Panc1 (cell line): Measurements from ENCODE around the gene MLYCD. TPM values are rescaled to one million over a fixed set of nuclear protein-coding genes. Genes with fewer than 3 reads are reported as not detected.

ENCODE experiments used
- ATAC-seq: fragments of 200-7000 bp; cut with Tn5 transposase; 2 replicates; pipeline ENCODE4 v1.9.1; 2020; ENCODE audit warnings: mild to moderate bottlenecking, moderate library complexity
- BruUV-seq: library from RNA; stranded (reverse); fragments of 400-500 nt; replicated peaks from 2 replicates; lab custom pipeline; 2021; lab: Mats Ljungman, UMichigan
- CTCF ChIA-PET: fragments of 300-600 bp; sonication (Branson Sonifier 250); formaldehyde crosslinking; loops from one replicate; lab custom pipeline; 2022; ENCODE audit warnings: antibody characterized with exemption; lab: Charles Lee
- POLR2A ChIA-PET: fragments of 300-600 bp; sonication (Branson Sonifier 250); formaldehyde crosslinking; loops from one replicate; lab custom pipeline; 2022; ENCODE audit warnings: antibody characterized with exemption; lab: Charles Lee
- DNase-seq: peaks from one replicate; pipeline ENCODE4 v3.0.0-alpha.2; 2010; ENCODE audit warnings: low read depth, low spot score
- H3K27ac ChIP-seq: 2 replicates; pipeline ENCODE4 v1.5.1; 2011; ENCODE audit warnings: mild to moderate bottlenecking, low read length, inconsistent platforms
- H3K27me3 ChIP-seq: fragments of 200-500 bp; sonication (Bioruptor generic); 2 replicates; pipeline ENCODE4 v1.6.0; 2014; ENCODE audit warnings: low read length, inconsistent platforms; ENCODE audit not compliant: control insufficient read depth, insufficient read depth
- H3K36me3 ChIP-seq: fragments of 200-500 bp; sonication (Bioruptor generic); 2 replicates; pipeline ENCODE4 v1.5.1; 2014; ENCODE audit warnings: inconsistent platforms, mild to moderate bottlenecking, low read length, moderate library complexity; ENCODE audit not compliant: control insufficient read depth, insufficient read depth
- H3K4me1 ChIP-seq: 2 replicates; pipeline ENCODE4 v1.5.1; 2011; ENCODE audit warnings: inconsistent platforms, mild to moderate bottlenecking, low read length, moderate library complexity; ENCODE audit not compliant: control insufficient read depth, insufficient read depth
- H3K4me3 ChIP-seq, 2 experiments: 2 replicates each; pipeline ENCODE4 v1.5.1; 2011 to 2012; ENCODE audit warnings: low read depth in 2 of 2, low read length in 2 of 2, mild to moderate bottlenecking in 2 of 2, inconsistent platforms in 1 of 2, moderate library complexity in 1 of 2
- H3K9me3 ChIP-seq: fragments of 200-500 bp; sonication (Bioruptor generic); 2 replicates; pipeline ENCODE4 v1.5.1; 2014; ENCODE audit warnings: low read depth, mild to moderate bottlenecking, inconsistent platforms, low read length, moderate library complexity; ENCODE audit not compliant: control insufficient read depth, insufficient read depth
- CTCF ChIP-seq: fragments of 450-650 bp; IDR thresholded peaks from 2 replicates; pipeline ENCODE4 v1.5.1; 2017; ENCODE audit warnings: mild to moderate bottlenecking
- POLR2AphosphoS5 ChIP-seq: IDR thresholded peaks from 2 replicates; pipeline ENCODE4 v1.6.1; 2012; ENCODE audit warnings: mild to moderate bottlenecking, low read depth, low read length, moderate library complexity
- REST ChIP-seq, 2 experiments: IDR thresholded peaks; 2 replicates each; pipeline ENCODE4 v1.6.1; 2011 to 2012; ENCODE audit warnings: low read depth in 2 of 2, control low read depth in 1 of 2, low read length in 1 of 2, mild to moderate bottlenecking in 1 of 2, moderate library complexity in 1 of 2; ENCODE audit not compliant: insufficient read depth in 1 of 2
- SIN3A ChIP-seq: IDR thresholded peaks from 2 replicates; pipeline ENCODE4 v1.6.1; 2012; ENCODE audit warnings: low read depth, mild to moderate bottlenecking, low read length, moderate library complexity, borderline replicate concordance; ENCODE audit not compliant: insufficient read depth
- TCF7L2 ChIP-seq: IDR thresholded peaks from 2 replicates; pipeline ENCODE4 v1.6.1; 2011; ENCODE audit warnings: mild to moderate bottlenecking, low read depth, low read length, inconsistent platforms
- in situ Hi-C: cut with HindIII; loops from 2 replicates; pipeline ENCODE4 v1.10.0; 2016; ENCODE audit warnings: low sequenced_read_pairs, low pct_unique_long_range_greater_than_20kb
- intact Hi-C: fragments of 100-400 bp; cut with micrococcal nuclease; formaldehyde crosslinking; loops from one replicate; pipeline ENCODE4 v1.10.0; 2022; ENCODE audit not compliant: unreplicated experiment
- total RNA-seq: library from RNA; stranded (reverse); gene quantifications from one replicate; pipeline ENCODE4 v1.2.1, GENCODE V29; 2021; ENCODE audit not compliant: unreplicated experiment

MLYCD gene
- total RNA-seq, 1 experiment from 2014 or later: 2.2 TPM

- H3K4me1 ChIP-seq: no peaks in the 10 kb centered on the region
- ChIA-PET POLR2A (no interaction called here), CTCF (no interaction called here)
- in situ Hi-C loops (no loop called here), intact Hi-C loops (no loop called here)
- no peak for DNase-seq
- H3K27me3 ChIP-seq: no peaks in the 10 kb centered on the region
- no peak for ATAC-seq
- TF ChIP-seq CTCF (no peak), POLR2AphosphoS5 (no peak), TCF7L2 (no peak), SIN3A (no peak), REST (IDR thresholded peaks at IDR 0.05; ENCODE audit: insufficient read depth in 1 of 2, low read depth in 2 of 2, low read length in 1 of 2) (no peak)
- H3K36me3 ChIP-seq: no peaks in the 10 kb centered on the region
- no peaks in the 10 kb centered on the region for H3K9me3 ChIP-seq
- H3K4me3 ChIP-seq: no peak overlapping the region
- BruUV-seq: no TSS peak
- no peak overlapping the region for H3K27ac ChIP-seq
These were observed 48.1 kb downstream of the MLYCD start for GRCh38 chr16:83946781-83947566.

- DNase-seq (no peak), ATAC-seq (no peak)
- no peaks in the 10 kb centered on the region for H3K9me3 ChIP-seq
- ChIA-PET POLR2A (no interaction called here), CTCF (no interaction called here)
- intact Hi-C loops (no loop called here), in situ Hi-C loops (no loop called here)
- H3K27ac ChIP-seq: no peak overlapping the region
- peaks cover 4% of the 10 kb centered on the region; the same call in 1 of the 2 replicates for H3K4me1 ChIP-seq
- no peak overlapping the region for H3K4me3 ChIP-seq
- H3K27me3 ChIP-seq: no peaks in the 10 kb centered on the region
- no peak for TF ChIP-seq CTCF
- no peak for TF ChIP-seq REST (IDR thresholded peaks at IDR 0.05; ENCODE audit: insufficient read depth in 1 of 2, low read depth in 2 of 2, low read length in 1 of 2)
- no peak for TF ChIP-seq SIN3A
- no peak for TF ChIP-seq POLR2AphosphoS5
- TF ChIP-seq TCF7L2: no peak
- H3K36me3 ChIP-seq: no peaks in the 10 kb centered on the region
- no TSS peak for BruUV-seq
These were observed 48.8 kb downstream of the MLYCD start for GRCh38 chr16:83947642-83948234.
